DND-41 (cell line): ENCODE measurements around the gene CD19.

Experiments used
- ATAC-seq: fragments of 200-7000 bp; cut with Tn5 transposase; 3 replicates; pipeline ENCODE4 v1.9.1; 2021; ENCODE audit warnings: low read depth; ENCODE audit not compliant: insufficient read depth
- DNase-seq: peaks from one replicate; pipeline ENCODE4 v3.0.0-alpha.2; 2020
- H2AFZ ChIP-seq: 2 replicates; pipeline ENCODE4 v1.6.0; 2012; ENCODE audit warnings: low read depth, low read length
- H3K27ac ChIP-seq: 2 replicates; pipeline ENCODE4 v1.5.1; 2012; ENCODE audit warnings: low read length, inconsistent platforms
- H3K27me3 ChIP-seq: fragments of 200-600 bp; sonication (generic); 2 replicates; pipeline ENCODE4 v1.6.0; 2012; ENCODE audit warnings: low read length, mild to moderate bottlenecking, inconsistent platforms; ENCODE audit not compliant: insufficient read depth, poor library complexity
- H3K36me3 ChIP-seq: 2 replicates; pipeline ENCODE4 v1.5.1; 2012; ENCODE audit warnings: low read length, inconsistent platforms; ENCODE audit not compliant: insufficient read depth
- H3K4me1 ChIP-seq: 2 replicates; pipeline ENCODE4 v1.5.1; 2012; ENCODE audit warnings: mild to moderate bottlenecking, low read length; ENCODE audit not compliant: insufficient read depth
- H3K4me2 ChIP-seq: 2 replicates; pipeline ENCODE4 v1.6.0; 2012; ENCODE audit warnings: mild to moderate bottlenecking, moderate library complexity, low read length, inconsistent platforms; ENCODE audit not compliant: insufficient read depth
- H3K4me3 ChIP-seq, 2 experiments: fragments of 200-600 bp in 1 of 2; shearing (Covaris generic) in 1 of 2; 2 replicates each; pipeline ENCODE4 v1.5.1; 2012 to 2016; ENCODE audit warnings: inconsistent platforms in 2 of 2, low read length in 2 of 2, mild to moderate bottlenecking in 2 of 2, low read depth in 1 of 2, moderate library complexity in 1 of 2
- H3K79me2 ChIP-seq: 2 replicates; pipeline ENCODE4 v1.6.0; 2012; ENCODE audit warnings: low read length, inconsistent platforms; ENCODE audit not compliant: insufficient read depth
- H3K9ac ChIP-seq: 2 replicates; pipeline ENCODE4 v1.6.0; 2012; ENCODE audit warnings: low read depth, mild to moderate bottlenecking, inconsistent platforms, low read length, moderate library complexity
- H3K9me3 ChIP-seq: 2 replicates; pipeline ENCODE4 v1.5.1; 2012; ENCODE audit warnings: low read length, moderate library complexity, mild to moderate bottlenecking, inconsistent platforms; ENCODE audit not compliant: insufficient read depth, severe bottlenecking
- H4K20me1 ChIP-seq: 2 replicates; pipeline ENCODE4 v1.6.0; 2012; ENCODE audit warnings: low read length; ENCODE audit not compliant: insufficient read depth
- EZH2 ChIP-seq: IDR thresholded peaks from 3 replicates; pipeline ENCODE4 v1.6.1; 2012; ENCODE audit warnings: borderline replicate concordance, low read depth, mild to moderate bottlenecking, moderate library complexity, low read length, inconsistent platforms; ENCODE audit not compliant: severe bottlenecking
- TF ChIP-seq, protein P1 (sequence below): IDR thresholded peaks from 2 replicates; pipeline ENCODE4 v1.5.1; 2012; ENCODE audit warnings: borderline replicate concordance, low read length, moderate library complexity, mild to moderate bottlenecking; ENCODE audit not compliant: poor library complexity, severe bottlenecking; ENCODE audit errors: extremely low read depth

The CD19 gene

DNA sequence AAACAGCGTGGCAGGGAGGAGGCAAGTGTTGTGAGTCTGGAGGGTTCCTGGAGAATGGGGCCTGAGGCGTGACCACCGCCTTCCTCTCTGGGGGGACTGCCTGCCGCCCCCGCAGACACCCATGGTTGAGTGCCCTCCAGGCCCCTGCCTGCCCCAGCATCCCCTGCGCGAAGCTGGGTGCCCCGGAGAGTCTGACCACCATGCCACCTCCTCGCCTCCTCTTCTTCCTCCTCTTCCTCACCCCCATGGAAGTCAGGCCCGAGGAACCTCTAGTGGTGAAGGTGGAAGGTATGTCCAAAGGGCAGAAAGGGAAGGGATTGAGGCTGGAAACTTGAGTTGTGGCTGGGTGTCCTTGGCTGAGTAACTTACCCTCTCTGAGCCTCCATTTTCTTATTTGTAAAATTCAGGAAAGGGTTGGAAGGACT is at the start of gene CD19:
Gene CD19 (plus strand): TSS at position 171 of the 425 bp plus-strand sequence. CDS start 30 bp downstream, at position 201.
- Histone ChIP-seq H3K27me3 (no peaks in the 10 kb centered on the region), H3K4me1 (peaks cover 36% of the 10 kb centered on the region), H4K20me1 (no peaks in the 10 kb centered on the region), H3K4me3 (no peak within 1 kb of the TSS), H2AFZ (peak within 1 kb of the TSS; percentile 63), H3K4me2 (peak within 1 kb of the TSS; percentile 33), H3K27ac (peak within 1 kb of the TSS; percentile 94), H3K9ac (peak within 1 kb of the TSS; percentile 48), H3K79me2 (no peaks in the 10 kb centered on the region), H3K36me3 (no peaks in the 10 kb centered on the region), H3K9me3 (no peaks in the 10 kb centered on the region)
- no peak for TF ChIP-seq EZH2
- TF ChIP-seq, protein P1, sequence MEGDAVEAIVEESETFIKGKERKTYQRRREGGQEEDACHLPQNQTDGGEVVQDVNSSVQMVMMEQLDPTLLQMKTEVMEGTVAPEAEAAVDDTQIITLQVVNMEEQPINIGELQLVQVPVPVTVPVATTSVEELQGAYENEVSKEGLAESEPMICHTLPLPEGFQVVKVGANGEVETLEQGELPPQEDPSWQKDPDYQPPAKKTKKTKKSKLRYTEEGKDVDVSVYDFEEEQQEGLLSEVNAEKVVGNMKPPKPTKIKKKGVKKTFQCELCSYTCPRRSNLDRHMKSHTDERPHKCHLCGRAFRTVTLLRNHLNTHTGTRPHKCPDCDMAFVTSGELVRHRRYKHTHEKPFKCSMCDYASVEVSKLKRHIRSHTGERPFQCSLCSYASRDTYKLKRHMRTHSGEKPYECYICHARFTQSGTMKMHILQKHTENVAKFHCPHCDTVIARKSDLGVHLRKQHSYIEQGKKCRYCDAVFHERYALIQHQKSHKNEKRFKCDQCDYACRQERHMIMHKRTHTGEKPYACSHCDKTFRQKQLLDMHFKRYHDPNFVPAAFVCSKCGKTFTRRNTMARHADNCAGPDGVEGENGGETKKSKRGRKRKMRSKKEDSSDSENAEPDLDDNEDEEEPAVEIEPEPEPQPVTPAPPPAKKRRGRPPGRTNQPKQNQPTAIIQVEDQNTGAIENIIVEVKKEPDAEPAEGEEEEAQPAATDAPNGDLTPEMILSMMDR = no peak
- ATAC-seq = no peak
- DNase-seq = no peak

DNA sequence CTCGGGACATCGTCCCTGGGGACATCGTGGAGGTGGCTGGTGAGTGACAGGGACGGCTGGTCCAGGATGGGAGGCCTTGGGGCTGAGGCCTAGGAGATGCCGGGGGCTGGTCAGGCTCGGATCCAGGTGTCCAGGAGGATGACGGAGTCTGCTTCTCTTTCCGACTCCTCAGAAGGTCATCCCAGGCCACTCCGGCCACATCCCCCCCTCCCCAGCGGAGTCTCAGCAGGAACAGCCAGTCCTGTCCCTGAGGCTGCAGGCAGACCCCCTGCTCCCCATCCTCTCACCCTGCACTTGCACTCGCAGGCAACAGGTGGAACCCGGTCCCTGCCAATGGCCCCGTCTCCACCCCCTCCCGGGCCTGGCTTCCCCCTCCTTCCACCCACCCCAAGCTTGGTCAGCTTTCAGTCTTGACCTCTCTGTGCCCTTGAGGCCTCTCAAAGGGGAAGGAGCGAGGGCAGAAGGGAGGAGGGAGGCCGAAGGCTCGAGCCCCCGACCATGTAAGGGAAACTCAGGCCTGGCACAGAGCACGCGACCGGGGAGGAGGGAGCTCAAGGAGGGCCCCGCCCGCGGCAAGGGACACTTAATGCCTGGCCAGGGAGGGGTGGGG is 49.1 kb upstream of the CD19 start:
- Histone ChIP-seq H3K79me2 (peaks cover 7% of the 10 kb centered on the region), H3K4me1 (peaks cover 23% of the 10 kb centered on the region), H3K9me3 (no peaks in the 10 kb centered on the region), H3K4me3 (no peak overlapping the region), H3K27ac (no peak overlapping the region), H3K27me3 (no peaks in the 10 kb centered on the region), H3K9ac (no peak overlapping the region), H3K4me2 (no peak overlapping the region), H3K36me3 (no peaks in the 10 kb centered on the region; the same call in 1 of the 2 replicates), H2AFZ (no peak overlapping the region), H4K20me1 (no peaks in the 10 kb centered on the region)
- ATAC-seq = no peak
- no peak for DNase-seq
- TF ChIP-seq EZH2 = no peak
- TF ChIP-seq, protein P1 = no peak

DNA sequence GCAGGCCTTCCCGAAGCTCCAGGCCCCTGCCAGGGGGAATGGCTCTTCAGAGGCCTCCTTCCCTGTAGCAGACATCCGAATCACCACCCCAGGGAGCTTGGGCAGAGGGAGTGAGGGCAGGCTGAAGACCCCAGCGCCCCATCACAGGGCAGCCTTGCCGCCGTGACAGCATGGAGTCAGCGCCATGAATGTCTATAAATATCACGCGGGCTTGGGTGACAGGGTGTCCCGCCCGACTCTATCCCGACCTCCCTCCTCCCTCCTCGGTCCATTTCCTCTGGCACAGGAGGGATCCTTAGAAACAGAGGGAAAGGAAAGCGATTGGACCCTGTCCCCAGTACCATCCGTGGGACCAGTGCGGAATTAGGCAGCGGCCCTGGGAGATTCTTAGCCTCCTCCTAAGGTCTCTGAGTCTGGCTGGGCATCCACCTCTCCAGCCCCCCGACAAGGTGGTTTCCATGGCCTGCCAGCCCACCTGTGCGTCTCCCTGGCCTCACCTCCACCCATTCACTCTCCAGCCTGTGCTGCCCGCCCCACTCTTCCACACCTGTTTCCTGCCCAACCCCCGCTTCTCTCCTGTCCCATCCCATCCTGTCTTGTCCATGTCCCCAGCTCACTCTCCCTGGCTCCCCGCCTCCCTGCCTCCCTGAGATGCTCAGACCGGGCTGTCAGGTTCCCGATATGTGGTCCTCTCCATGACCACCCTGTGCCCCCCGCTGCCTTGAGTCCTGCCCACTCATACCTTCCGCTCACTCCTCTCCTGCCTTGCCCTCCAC is 48.4 kb upstream of the CD19 start:
- Histone ChIP-seq H3K4me1 (peaks cover 19% of the 10 kb centered on the region), H3K36me3 (no peaks in the 10 kb centered on the region; the same call in 1 of the 2 replicates), H3K9me3 (no peaks in the 10 kb centered on the region), H3K27ac (no peak overlapping the region), H2AFZ (no peak overlapping the region), H3K4me3 (no peak overlapping the region), H4K20me1 (no peaks in the 10 kb centered on the region), H3K4me2 (no peak overlapping the region), H3K9ac (no peak overlapping the region), H3K27me3 (no peaks in the 10 kb centered on the region), H3K79me2 (peaks cover 7% of the 10 kb centered on the region)
- ATAC-seq (no peak), DNase-seq (no peak)
- no peak for TF ChIP-seq EZH2
- TF ChIP-seq, protein P1 = no peak
